WTC11 (cell line): ENCODE measurements around the gene NAALADL2. TPM values are rescaled to one million over a fixed set of nuclear protein-coding genes. Genes with fewer than 3 reads are reported as not detected.

Experiments
- ATAC-seq: fragments of 200-7000 bp; cut with Tn5 transposase; 2 replicates; pipeline ENCODE4 v1.10.0; 2021; ENCODE audit warnings: mild to moderate bottlenecking, moderate library complexity
- CTCF ChIA-PET: fragments of 300-600 bp; sonication (Branson Sonifier 250); formaldehyde crosslinking; loops from one replicate; lab custom pipeline; 2021; ENCODE audit warnings: antibody characterized with exemption; lab: Charles Lee
- POLR2A ChIA-PET: fragments of 350-600 bp; sonication (Branson Sonifier 250); formaldehyde crosslinking; loops from one replicate; lab custom pipeline; 2021; ENCODE audit warnings: antibody characterized with exemption; lab: Charles Lee
- DNase-seq: peaks from one replicate; pipeline ENCODE4 v3.0.0; 2021; ENCODE audit warnings: low spot score
- H3K27ac Mint-ChIP-seq: 2 replicates; pipeline ENCODE4 v1.8.0; 2021; ENCODE audit warnings: mixed read lengths
- H3K27me3 Mint-ChIP-seq: 2 replicates; pipeline ENCODE4 v1.8.0; 2021; ENCODE audit warnings: low read depth, mild to moderate bottlenecking, moderate library complexity, mixed read lengths
- H3K36me3 Mint-ChIP-seq: 2 replicates; pipeline ENCODE4 v1.8.0; 2021; ENCODE audit warnings: mixed read lengths
- H3K4me1 Mint-ChIP-seq: 2 replicates; pipeline ENCODE4 v1.8.0; 2022; ENCODE audit warnings: mixed read lengths
- H3K4me3 Mint-ChIP-seq: 2 replicates; pipeline ENCODE4 v1.8.0; 2021; ENCODE audit warnings: mild to moderate bottlenecking, moderate library complexity, mixed read lengths
- H3K9me3 Mint-ChIP-seq: 2 replicates; pipeline ENCODE4 v1.8.0; 2021; ENCODE audit warnings: mixed read lengths
- ATF1 ChIP-seq: sonication (generic); formaldehyde crosslinking; IDR thresholded peaks from 2 replicates; pipeline ENCODE4 v1.8.1; 2023; ENCODE audit warnings: mild to moderate bottlenecking, moderate library complexity, missing genetic modification reagents
- ATF2 ChIP-seq: sonication (generic); formaldehyde crosslinking; IDR thresholded peaks from 2 replicates; pipeline ENCODE4 v1.8.1; 2022; ENCODE audit warnings: low read depth, missing genetic modification reagents, borderline replicate concordance
- ATF6 ChIP-seq: sonication (generic); formaldehyde crosslinking; IDR thresholded peaks from 2 replicates; pipeline ENCODE4 v1.8.1; 2023; ENCODE audit warnings: mild to moderate bottlenecking, missing genetic modification reagents
- CREB1 ChIP-seq: sonication (generic); formaldehyde crosslinking; IDR thresholded peaks from 2 replicates; pipeline ENCODE4 v1.8.0; 2023; ENCODE audit warnings: mild to moderate bottlenecking, missing genetic modification reagents
- E2F1 ChIP-seq: sonication (generic); formaldehyde crosslinking; IDR thresholded peaks from 2 replicates; pipeline ENCODE4 v1.8.0; 2022; ENCODE audit warnings: mild to moderate bottlenecking, missing genetic modification reagents
- ESRRA ChIP-seq: sonication (generic); formaldehyde crosslinking; IDR thresholded peaks from 2 replicates; pipeline ENCODE4 v1.8.1; 2022; ENCODE audit warnings: mild to moderate bottlenecking, missing genetic modification reagents, borderline replicate concordance
- ETV6 ChIP-seq: sonication (generic); formaldehyde crosslinking; IDR thresholded peaks from 2 replicates; pipeline ENCODE4 v1.8.1; 2022; ENCODE audit warnings: mild to moderate bottlenecking, missing genetic modification reagents
- FOXJ3 ChIP-seq: sonication (generic); formaldehyde crosslinking; IDR thresholded peaks from 2 replicates; pipeline ENCODE4 v1.9.0; 2021; ENCODE audit warnings: missing genetic modification reagents, mild to moderate bottlenecking, borderline replicate concordance
- FOXK1 ChIP-seq: sonication (generic); formaldehyde crosslinking; IDR thresholded peaks from 2 replicates; pipeline ENCODE4 v1.8.0; 2022; ENCODE audit warnings: mild to moderate bottlenecking, moderate library complexity, missing genetic modification reagents
- FOXP4 ChIP-seq: sonication (generic); formaldehyde crosslinking; IDR thresholded peaks from 2 replicates; pipeline ENCODE4 v1.8.0; 2022; ENCODE audit warnings: mild to moderate bottlenecking, missing genetic modification reagents
- HMGXB4 ChIP-seq: sonication (generic); formaldehyde crosslinking; IDR thresholded peaks from 2 replicates; pipeline ENCODE4 v1.8.1; 2023; ENCODE audit warnings: mild to moderate bottlenecking, moderate library complexity, missing genetic modification reagents
- IRF1 ChIP-seq: sonication (generic); formaldehyde crosslinking; IDR thresholded peaks from 2 replicates; pipeline ENCODE4 v1.8.0; 2023; ENCODE audit warnings: missing genetic modification reagents
- PRRX2 ChIP-seq: fragments of 250-450 bp; sonication (Bioruptor Pico); IDR thresholded peaks from 2 replicates; pipeline ENCODE4 v1.8.0; 2021; ENCODE audit warnings: mild to moderate bottlenecking
- RELA ChIP-seq: sonication (generic); formaldehyde crosslinking; IDR thresholded peaks from 2 replicates; pipeline ENCODE4 v1.8.1; 2022; ENCODE audit warnings: missing genetic modification reagents, mild to moderate bottlenecking, borderline replicate concordance
- TCF7 ChIP-seq: sonication (generic); formaldehyde crosslinking; IDR thresholded peaks from 2 replicates; pipeline ENCODE4 v1.8.0; 2022; ENCODE audit warnings: mild to moderate bottlenecking, low read depth, missing genetic modification reagents, moderate library complexity
- TEAD4 ChIP-seq: sonication (generic); formaldehyde crosslinking; IDR thresholded peaks from 2 replicates; pipeline ENCODE4 v1.8.0; 2022; ENCODE audit warnings: mild to moderate bottlenecking, missing genetic modification reagents
- ZBTB43 ChIP-seq: sonication (generic); formaldehyde crosslinking; IDR thresholded peaks from 2 replicates; pipeline ENCODE4 v1.8.1; 2023; ENCODE audit warnings: mild to moderate bottlenecking, missing genetic modification reagents
- ZNF121 ChIP-seq: sonication (generic); formaldehyde crosslinking; IDR thresholded peaks from 2 replicates; pipeline ENCODE4 v1.8.0; 2023; ENCODE audit warnings: missing genetic modification reagents
- ZNF138 ChIP-seq: sonication (generic); formaldehyde crosslinking; conservative IDR thresholded peaks from 2 replicates; pipeline ENCODE4 v1.8.1; 2022; ENCODE audit warnings: mild to moderate bottlenecking, moderate library complexity, missing genetic modification reagents
- ZNF396 ChIP-seq: fragments of 250-450 bp; sonication (Bioruptor Pico); IDR thresholded peaks from 2 replicates; pipeline ENCODE4 v1.8.0; 2021; ENCODE audit warnings: mild to moderate bottlenecking, moderate library complexity, borderline replicate concordance
- ZNF512 ChIP-seq: sonication (generic); formaldehyde crosslinking; IDR thresholded peaks from 2 replicates; pipeline ENCODE4 v1.8.1; 2022; ENCODE audit warnings: missing genetic modification reagents, borderline replicate concordance
- total RNA-seq: library from RNA; stranded (reverse); gene quantifications from 3 replicates; pipeline ENCODE4 v1.2.3, GENCODE V29; 2021

NAALADL2 gene
- total RNA-seq, 1 experiment from 2014 or later = 1.2 TPM

GRCh38 chr3:175260145-175260794, 401.1 kb downstream of the NAALADL2 start:
- ATAC-seq = no peak
- DNase-seq = no peak
- POLR2A ChIA-PET = no interaction called here
- no peak overlapping the region for H3K4me3 Mint-ChIP-seq
- TF ChIP-seq CREB1 (CRISPR knock-in tag) = no peak
- no peak for TF ChIP-seq TCF7 (CRISPR knock-in tag)
- no peak for TF ChIP-seq ZBTB43 (CRISPR knock-in tag)
- TF ChIP-seq ATF2 (CRISPR knock-in tag) = no peak
- no peak for TF ChIP-seq FOXP4 (CRISPR knock-in tag)
- no peak for TF ChIP-seq RELA (CRISPR knock-in tag)
- TF ChIP-seq ESRRA (CRISPR knock-in tag) = no peak
- no peak for TF ChIP-seq ATF6 (CRISPR knock-in tag)
- no peak for TF ChIP-seq HMGXB4 (CRISPR knock-in tag)
- TF ChIP-seq FOXJ3 (CRISPR knock-in tag) = no peak
- no peak for TF ChIP-seq ATF1 (CRISPR knock-in tag)
- TF ChIP-seq E2F1 = no peak
- TF ChIP-seq PRRX2 (CRISPR knock-in tag) = no peak
- H3K27ac Mint-ChIP-seq = no peak overlapping the region
- CTCF ChIA-PET = interaction anchor here (0.6 kb wide), 1 partner anchor 162 kb away, joined by 3 read pairs; no protein-coding TSS in a partner anchor
- H3K27me3 Mint-ChIP-seq = no peaks in the 10 kb centered on the region
- no peaks in the 10 kb centered on the region for H3K9me3 Mint-ChIP-seq
- no peaks in the 10 kb centered on the region for H3K36me3 Mint-ChIP-seq
- H3K4me1 Mint-ChIP-seq = no peaks in the 10 kb centered on the region

GRCh38 chr3:175266478-175266877, 407.3 kb downstream of the NAALADL2 start:
- DNase-seq = no peak
- TF ChIP-seq ZNF121 (CRISPR knock-in tag) = no peak
- TF ChIP-seq FOXK1 = no peak
- TF ChIP-seq ZNF512 (CRISPR knock-in tag) = no peak
- no peak for TF ChIP-seq IRF1
- TF ChIP-seq ZNF396 = no peak
- TF ChIP-seq ATF2 (CRISPR knock-in tag) = no peak
- TF ChIP-seq TEAD4 (CRISPR knock-in tag) = no peak
- no peak for TF ChIP-seq ZNF138
- no peak for TF ChIP-seq ETV6 (CRISPR knock-in tag)
- TF ChIP-seq PRRX2 (CRISPR knock-in tag) = no peak

More at GRCh38 chr3:175266478-175266877, 407.3 kb downstream of the NAALADL2 start:
- Mint-ChIP-seq H3K36me3 (no peaks in the 10 kb centered on the region), H3K4me1 (peaks cover 4% of the 10 kb centered on the region; the same call in 1 of the 2 replicates), H3K27ac (no peak overlapping the region), H3K9me3 (no peaks in the 10 kb centered on the region), H3K27me3 (no peaks in the 10 kb centered on the region), H3K4me3 (no peak overlapping the region)
- ChIA-PET CTCF (no interaction called here), POLR2A (no interaction called here)
- no peak for ATAC-seq
